Brain microvascular endothelial cell (primary cell): ENCODE results near the gene GLRX3.

ENCODE experiments used
- DNase-seq: peaks from one replicate; pipeline ENCODE4 v3.0.0-alpha.2; 2020
- H3K27ac ChIP-seq: fragments of 250-450 bp; sonication (Bioruptor Pico); 2 replicates; pipeline ENCODE4 v1.5.1; 2020; ENCODE audit warnings: mild to moderate bottlenecking, moderate library complexity
- H3K27me3 ChIP-seq: fragments of 250-450 bp; sonication (Bioruptor Pico); replicated peaks from 2 replicates; pipeline ENCODE4 v1.5.1; 2020; ENCODE audit warnings: mild to moderate bottlenecking
- H3K36me3 ChIP-seq: fragments of 250-450 bp; sonication (Bioruptor Pico); replicated peaks from 2 replicates; pipeline ENCODE4 v1.5.1; 2020; ENCODE audit warnings: mild to moderate bottlenecking
- H3K4me3 ChIP-seq: 2 replicates; pipeline ENCODE4 v1.5.1; 2011; ENCODE audit warnings: low read depth, mild to moderate bottlenecking, control low read depth, low read length, moderate library complexity
- CTCF ChIP-seq: IDR thresholded peaks from 2 replicates; pipeline ENCODE4 v1.5.1; 2011; ENCODE audit warnings: low read depth, mild to moderate bottlenecking, moderate library complexity, low read length, control low read depth, inconsistent platforms; ENCODE audit errors: missing control alignments
- in situ Hi-C: cut with HindIII; loops from 2 replicates; pipeline ENCODE4 v1.10.0; 2017; ENCODE audit warnings: low sequenced_read_pairs, low pct_ligation_motif_present

GLRX3 gene

GRCh38 chr10:130215151-130215930, 79.2 kb downstream of the GLRX3 start:
- Histone ChIP-seq H3K36me3 (no peaks in the 10 kb centered on the region), H3K27me3 (no peaks in the 10 kb centered on the region), H3K27ac (no peak overlapping the region), H3K4me3 (no peak overlapping the region)
- TF ChIP-seq CTCF = no peak
- in situ Hi-C loops = no loop called here
- DNase-seq = no peak

DNA sequence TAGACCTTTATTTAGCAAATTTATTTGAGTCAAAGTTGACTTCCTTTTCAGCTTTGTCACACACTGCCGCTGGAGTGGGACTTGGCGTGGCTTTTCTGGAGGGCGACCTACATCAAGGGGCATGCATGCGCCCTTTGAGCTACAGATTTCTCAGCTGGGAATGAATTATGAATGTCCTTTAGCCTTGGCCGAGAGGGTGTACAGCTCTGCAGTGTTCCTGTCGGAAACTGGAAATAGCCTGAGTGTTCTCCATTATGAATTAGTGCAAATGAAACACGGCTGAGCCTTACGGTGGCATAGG, 79.7 kb downstream of the GLRX3 start:
- TF ChIP-seq CTCF = no peak
- no peak overlapping the region for H3K27ac ChIP-seq

DNA sequence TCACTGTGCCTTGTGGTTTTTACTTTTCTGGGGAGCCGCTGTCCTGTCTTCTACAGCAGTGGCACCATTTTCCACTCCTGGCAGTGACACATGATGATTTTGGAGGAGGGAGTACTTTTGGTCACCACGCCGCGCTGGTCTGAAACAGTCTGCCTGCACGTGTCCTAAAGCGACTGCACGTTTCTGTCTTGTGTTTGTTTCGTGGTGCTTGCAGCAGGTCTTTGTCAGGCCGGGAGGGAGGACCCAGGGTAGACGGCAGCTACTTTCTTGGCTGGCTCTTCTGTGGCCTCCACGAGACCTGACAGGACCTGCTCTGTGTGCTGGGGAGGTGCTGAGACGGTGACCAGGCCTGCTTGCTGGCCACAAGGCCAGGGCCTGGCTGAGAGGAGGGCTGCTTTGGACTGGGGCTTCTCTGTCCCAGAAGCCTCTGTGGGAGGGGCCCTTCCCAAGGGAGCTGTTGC, 82.0 kb downstream of the GLRX3 start:
- Histone ChIP-seq H3K4me3 (no peak overlapping the region), H3K36me3 (no peaks in the 10 kb centered on the region), H3K27ac (no peak overlapping the region), H3K27me3 (no peaks in the 10 kb centered on the region)
- DNase-seq = no peak
- TF ChIP-seq CTCF = no peak
- in situ Hi-C loops = no loop called here

More for the DNA sequence above, 79.7 kb downstream of the GLRX3 start:
- no peaks in the 10 kb centered on the region for H3K27me3 ChIP-seq
- no peak overlapping the region for H3K4me3 ChIP-seq
- no peaks in the 10 kb centered on the region for H3K36me3 ChIP-seq
- no peak for DNase-seq
- in situ Hi-C loops = no loop called here

- TF ChIP-seq CTCF = no peak
- Histone ChIP-seq H3K36me3 (no peaks in the 10 kb centered on the region), H3K4me3 (no peak overlapping the region), H3K27ac (no peak overlapping the region), H3K27me3 (no peaks in the 10 kb centered on the region)
- DNase-seq = no peak
- in situ Hi-C loops = no loop called here
Observed at GRCh38 chr10:130218936-130219335, 82.7 kb downstream of the GLRX3 start.

GRCh38 chr10:130220251-130221185, 84.3 kb downstream of the GLRX3 start:
- no peak for TF ChIP-seq CTCF
- in situ Hi-C loops = no loop called here
- DNase-seq = no peak
- Histone ChIP-seq H3K4me3 (no peak overlapping the region), H3K36me3 (no peaks in the 10 kb centered on the region), H3K27me3 (no peaks in the 10 kb centered on the region), H3K27ac (no peak overlapping the region)
